H1 (cell line): ENCODE data around the gene PLA2G1B. TPM values are rescaled to one million over a fixed set of nuclear protein-coding genes. Genes with fewer than 3 reads are reported as not detected.

ENCODE experiments used
- CTCF ChIA-PET: fragments of 300-600 bp; sonication (Branson Sonifier 250); formaldehyde crosslinking; loops from one replicate; lab custom pipeline; 2021; ENCODE audit not compliant: partially characterized antibody; lab: Charles Lee
- POLR2A ChIA-PET: fragments of 300-600 bp; sonication (Branson Sonifier 250); formaldehyde crosslinking; loops from one replicate; lab custom pipeline; 2021; ENCODE audit warnings: inconsistent platforms; ENCODE audit not compliant: partially characterized antibody; lab: Charles Lee
- DNase-seq, 2 experiments: peaks; one replicate each; pipeline versions ENCODE4 v3.0.0 to v3.0.0-alpha.2; 2010 to 2022; ENCODE audit warnings: low spot score in 2 of 2, low read depth in 1 of 2, mixed read lengths in 1 of 2
- FAIRE-seq: peaks from 2 replicates; lab custom pipeline; 2011; peaks lifted over from hg19 to GRCh38; lab: Jason Lieb, UNC
- H2AFZ ChIP-seq: 2 replicates; pipeline ENCODE4 v1.8.1; 2012; ENCODE audit warnings: low read length, inconsistent platforms
- H2AK5ac ChIP-seq: 2 replicates; pipeline ENCODE4 v1.6.1; 2013; ENCODE audit warnings: low read depth, low read length
- H2BK120ac ChIP-seq: replicated peaks from 2 replicates; pipeline ENCODE3; 2013; ENCODE audit warnings: low read depth, low read length, inconsistent platforms
- H2BK12ac ChIP-seq: 2 replicates; pipeline ENCODE4 v1.6.1; 2013; ENCODE audit warnings: low read depth, low read length
- H2BK15ac ChIP-seq: 2 replicates; pipeline ENCODE4 v1.6.1; 2013; ENCODE audit warnings: low read length
- H2BK20ac ChIP-seq: 2 replicates; pipeline ENCODE4 v1.6.1; 2013; ENCODE audit warnings: low read length
- H2BK5ac ChIP-seq: 2 replicates; pipeline ENCODE4 v1.6.1; 2013; ENCODE audit warnings: low read depth, low read length
- H3K14ac ChIP-seq: 2 replicates; pipeline ENCODE4 v1.6.1; 2013; ENCODE audit warnings: inconsistent platforms; ENCODE audit not compliant: insufficient read length
- H3K18ac ChIP-seq: 2 replicates; pipeline ENCODE4 v1.6.1; 2013; ENCODE audit warnings: low read length; ENCODE audit errors: extremely low read depth
- H3K23ac ChIP-seq: 2 replicates; pipeline ENCODE4 v1.6.1; 2013; ENCODE audit warnings: inconsistent platforms; ENCODE audit not compliant: insufficient read length
- H3K23me2 ChIP-seq: 2 replicates; pipeline ENCODE4 v1.6.1; 2013; ENCODE audit warnings: low read depth, low read length
- H3K27ac ChIP-seq: 2 replicates; pipeline ENCODE4 v1.6.1; 2011; ENCODE audit warnings: low read depth, low read length, inconsistent platforms
- H3K27me3 ChIP-seq, 4 experiments: replicated peaks in 1 of 4; 1 replicate in 1 of 4; 2 replicates in 3 of 4; pipeline versions ENCODE4 v1.6.1 to v1.8.1; 2011 to 2013; ENCODE audit warnings: low read length in 3 of 4, mild to moderate bottlenecking in 3 of 4, inconsistent platforms in 2 of 4, mixed read lengths in 2 of 4, moderate library complexity in 1 of 4; ENCODE audit not compliant: control insufficient read depth in 3 of 4, insufficient read depth in 3 of 4; ENCODE audit errors: extremely low read depth in 1 of 4
- H3K36me3 ChIP-seq, 4 experiments: 2 replicates each; pipeline versions ENCODE4 v1.6.1 to v1.8.1; 2011 to 2013; ENCODE audit warnings: mild to moderate bottlenecking in 4 of 4, low read length in 3 of 4, moderate library complexity in 2 of 4, control low read depth in 1 of 4, inconsistent platforms in 1 of 4; ENCODE audit not compliant: insufficient read depth in 4 of 4, control insufficient read depth in 2 of 4
- H3K4ac ChIP-seq: replicated peaks from 2 replicates; pipeline ENCODE3; 2013; ENCODE audit warnings: low read length, low read depth, mixed read lengths, inconsistent platforms; ENCODE audit not compliant: insufficient read length
- H3K4me1 ChIP-seq, 4 experiments: replicated peaks in 1 of 4; 1 replicate in 1 of 4; 2 replicates in 3 of 4; pipeline versions ENCODE4 v1.6.1 to v1.8.1; 2011 to 2013; ENCODE audit warnings: low read length in 3 of 4, inconsistent platforms in 2 of 4, mixed read lengths in 1 of 4; ENCODE audit not compliant: insufficient read depth in 4 of 4, control insufficient read depth in 3 of 4
- H3K4me2 ChIP-seq, 2 experiments: 2 replicates each; pipeline versions ENCODE4 v1.6.1 to v1.8.1; 2011 to 2013; ENCODE audit warnings: low read depth in 2 of 2, low read length in 2 of 2, control low read depth in 1 of 2, inconsistent platforms in 1 of 2, mild to moderate bottlenecking in 1 of 2; ENCODE audit not compliant: insufficient read depth in 1 of 2
- H3K4me3 ChIP-seq, 4 experiments: fragments of 200-600, 300-600 bp in 1 of 4; sonication (generic), shearing (Covaris generic), sonication (Bioruptor Twin) in 1 of 4; 2 replicates each; pipeline versions ENCODE4 v1.5.1 to v1.8.1; 2011 to 2016; ENCODE audit warnings: low read length in 4 of 4, low read depth in 3 of 4, control low read depth in 2 of 4, inconsistent platforms in 2 of 4, mild to moderate bottlenecking in 2 of 4, mixed read lengths in 1 of 4, moderate library complexity in 1 of 4; ENCODE audit not compliant: insufficient read depth in 2 of 4; ENCODE audit errors: extremely low read depth in 1 of 4
- H3K56ac ChIP-seq: replicated peaks from 2 replicates; pipeline ENCODE3; 2013; ENCODE audit warnings: low read depth, mild to moderate bottlenecking, mixed read lengths, low read length, inconsistent platforms; ENCODE audit not compliant: insufficient read length
- H3K79me1 ChIP-seq: 2 replicates; pipeline ENCODE4 v1.6.1; 2013; ENCODE audit warnings: low read depth, low read length, control low read depth
- H3K79me2 ChIP-seq, 2 experiments: 2 replicates each; pipeline versions ENCODE4 v1.6.1 to v1.8.1; 2012 to 2013; ENCODE audit warnings: low read length in 2 of 2, mild to moderate bottlenecking in 2 of 2, inconsistent platforms in 1 of 2; ENCODE audit not compliant: insufficient read depth in 2 of 2, control insufficient read depth in 1 of 2
- H3K9ac ChIP-seq, 4 experiments: replicated peaks in 1 of 4; 1 replicate in 1 of 4; 2 replicates in 3 of 4; pipeline versions ENCODE4 v1.6.1 to v1.8.1; 2011 to 2013; ENCODE audit warnings: low read depth in 3 of 4, low read length in 3 of 4, control low read depth in 2 of 4, mild to moderate bottlenecking in 2 of 4, moderate library complexity in 2 of 4, inconsistent platforms in 1 of 4; ENCODE audit errors: extremely low read depth in 1 of 4
- H3K9me3 ChIP-seq, 2 experiments: 2 replicates each; pipeline versions ENCODE4 v1.6.1 to v1.8.1; 2012 to 2013; ENCODE audit warnings: mild to moderate bottlenecking in 2 of 2, moderate library complexity in 2 of 2, control low read depth in 1 of 2, inconsistent platforms in 1 of 2, low read depth in 1 of 2, low read length in 1 of 2, mixed read lengths in 1 of 2; ENCODE audit not compliant: insufficient read depth in 2 of 2
- H4K20me1 ChIP-seq, 2 experiments: replicated peaks in 1 of 2; 2 replicates each; pipeline versions ENCODE3 to v1.8.1; 2011 to 2013; ENCODE audit warnings: inconsistent platforms in 2 of 2, low read length in 2 of 2, mild to moderate bottlenecking in 1 of 2; ENCODE audit not compliant: insufficient read depth in 2 of 2, control insufficient read depth in 1 of 2
- H4K5ac ChIP-seq: 2 replicates; pipeline ENCODE4 v1.6.1; 2013; ENCODE audit warnings: low read length, low read depth, mixed read lengths, inconsistent platforms; ENCODE audit not compliant: insufficient read length
- H4K8ac ChIP-seq: 2 replicates; pipeline ENCODE4 v1.8.0; 2013; ENCODE audit warnings: mild to moderate bottlenecking, moderate library complexity, low read length, inconsistent platforms; ENCODE audit not compliant: insufficient read depth; ENCODE audit errors: extremely low read depth
- H4K91ac ChIP-seq: replicated peaks from 2 replicates; pipeline ENCODE3; 2013; ENCODE audit warnings: low read length, mixed read lengths, inconsistent platforms; ENCODE audit not compliant: insufficient read length
- CBX5 ChIP-seq: fragments of 300-800, 300-1000 bp; sonication (generic); IDR thresholded peaks from 2 replicates; pipeline ENCODE4 v1.7.1; 2016; ENCODE audit warnings: antibody characterized with exemption, low read length, low read depth
- GABPA ChIP-seq: IDR thresholded peaks from 2 replicates; pipeline ENCODE4 v1.6.1; 2011; ENCODE audit warnings: mild to moderate bottlenecking, low read length, moderate library complexity, borderline replicate concordance; ENCODE audit not compliant: insufficient read depth
- MAX ChIP-seq: IDR thresholded peaks from 2 replicates; pipeline ENCODE4 v1.6.1; 2012; ENCODE audit warnings: inconsistent platforms
- RFX5 ChIP-seq: IDR thresholded peaks from 2 replicates; pipeline ENCODE4 v1.6.1; 2011; ENCODE audit warnings: low read depth, low read length, improper control_type of control experiment, borderline replicate concordance
- SIX5 ChIP-seq: IDR thresholded peaks from 2 replicates; pipeline ENCODE4 v1.6.1; 2011; ENCODE audit warnings: mild to moderate bottlenecking, low read depth, low read length
- SRF ChIP-seq: IDR thresholded peaks from 2 replicates; pipeline ENCODE4 v1.6.1; 2011; ENCODE audit warnings: mild to moderate bottlenecking, low read depth, low read length, moderate library complexity
- TBP ChIP-seq: IDR thresholded peaks from 2 replicates; pipeline ENCODE4 v1.6.1; 2011; ENCODE audit warnings: low read depth, low read length, improper control_type of control experiment
- WGBS, 2 experiments: shearing (Covaris generic) in 1 of 2; methylation state at CpG; one replicate each; pipeline versions ENCODE4 v1.1.6 to v1.1.7; 2013 to 2015; ENCODE audit warnings: low lambda C conversion rate in 2 of 2, mixed read lengths in 2 of 2, inconsistent platforms in 1 of 2, low coverage in 1 of 2, missing lambda C conversion rate in 1 of 2; ENCODE audit not compliant: insufficient replicate concordance in 2 of 2, insufficient coverage in 1 of 2, insufficient read length in 1 of 2; ENCODE audit errors: extremely low coverage in 1 of 2, missing lambda C conversion rate in 1 of 2; 5-methylcytosine and 5-hydroxymethylcytosine counted together
- polyA plus RNA-seq, 7 experiments: library from polyadenylated mRNA; depleted of rRNA in 3 of 7; stranded (reverse) in 5 of 7; unstranded in 2 of 7; fragments of >200 nt in 5 of 7; fragments of 200-250 nt in 2 of 7; gene quantifications; 1 replicate in 5 of 7; 2 replicates in 1 of 7; 4 replicates in 1 of 7; pipeline versions ENCODE4 v1.2.1 to v1.2.3, GENCODE V29; 2011 to 2013; ENCODE audit warnings: missing spikeins in 2 of 7, mixed read lengths in 2 of 7
- total RNA-seq: library from RNA; stranded (reverse); fragmentation: NEBNext Ultra II Directional; extraction: Animal tissue kit (Norgen Biotek cat#: 25700); gene quantifications from 2 replicates; pipeline ENCODE4 v1.2.1, GENCODE V29; 2021
- TF ChIP-seq, protein P1 (sequence below): IDR thresholded peaks from 2 replicates; pipeline ENCODE4 v1.6.1; 2011; ENCODE audit warnings: low read length, improper control_type of control experiment

The PLA2G1B gene
- total and polyA plus RNA-seq, 2 of the 8 experiments (the other 6 are each of a cell fraction or from before 2014, with no cell fraction given), result not detected

DNA sequence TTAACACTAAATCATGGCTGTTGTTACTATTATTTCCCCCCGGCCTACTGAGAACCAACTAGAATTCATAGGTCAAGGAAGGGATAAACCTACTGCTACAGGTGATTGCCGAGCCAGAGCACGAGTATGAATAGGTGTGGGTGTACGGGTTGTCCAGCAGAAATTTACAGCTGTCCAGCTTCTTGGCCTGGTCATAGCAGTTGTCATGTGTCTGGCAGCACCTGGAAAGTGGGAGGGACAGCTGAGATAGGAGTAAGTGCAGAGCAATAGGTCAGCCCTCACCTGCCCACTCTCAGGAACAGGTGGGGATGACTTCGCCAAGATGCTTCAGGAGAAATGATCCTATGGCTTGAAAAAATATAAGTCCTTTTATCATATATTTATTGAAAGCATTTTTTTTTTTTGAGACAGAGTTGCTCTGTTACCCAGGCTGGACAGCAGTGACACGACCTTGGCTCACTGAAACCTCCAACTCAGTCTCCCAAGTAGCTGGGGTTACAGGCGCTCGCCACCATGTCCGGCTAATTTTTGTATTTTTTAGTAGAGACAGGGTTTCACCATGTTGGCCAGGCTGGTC lies 2.6 kb downstream of the PLA2G1B start:
- Histone ChIP-seq H2BK15ac (no peak overlapping the region), H4K5ac (no peak overlapping the region), H3K23me2 (no peaks in the 10 kb centered on the region), H3K56ac (no peak overlapping the region), H3K79me2 (no peaks in the 10 kb centered on the region), H3K4me2 (no peak overlapping the region), H2BK12ac (no peak overlapping the region), H4K91ac (no peak overlapping the region), H3K27ac (no peak overlapping the region), H3K18ac (no peak overlapping the region), H4K8ac (no peak overlapping the region), H3K79me1 (no peaks in the 10 kb centered on the region), H2BK5ac (no peak overlapping the region), H2AFZ (no peak overlapping the region), H3K4me1 (peaks cover 0 to 1% (median 0%) of the 10 kb centered on the region in 4 experiments; a peak in 1 of 7 replicates), H3K4ac (no peak overlapping the region), H3K4me3 (no peak overlapping the region), H2BK120ac (no peak overlapping the region), H3K36me3 (no peaks in the 10 kb centered on the region), H2AK5ac (no peak overlapping the region), H3K9ac (no peak overlapping the region), H4K20me1 (no peaks in the 10 kb centered on the region), H2BK20ac (no peak overlapping the region), H3K14ac (no peak overlapping the region), H3K9me3 (no peaks in the 10 kb centered on the region), H3K27me3 (no peaks in the 10 kb centered on the region), H3K23ac (no peak overlapping the region)
- ChIA-PET POLR2A (interaction anchor here (0.6 to 1.7 kb wide), 7 partner anchors 11 to 133 kb away, joined by 3 to 6 read pairs (median 3); partner anchors contain the start of genes RNU4-1 and RPLP0), CTCF (interaction anchor here (0.6 to 6.6 kb wide), 14 partner anchors 10 to 647 kb away, joined by 3 to 61 read pairs (median 4); no protein-coding TSS in a partner anchor)
- TF ChIP-seq MAX, result no peak
- TF ChIP-seq SIX5, result no peak
- TF ChIP-seq, protein P1, sequence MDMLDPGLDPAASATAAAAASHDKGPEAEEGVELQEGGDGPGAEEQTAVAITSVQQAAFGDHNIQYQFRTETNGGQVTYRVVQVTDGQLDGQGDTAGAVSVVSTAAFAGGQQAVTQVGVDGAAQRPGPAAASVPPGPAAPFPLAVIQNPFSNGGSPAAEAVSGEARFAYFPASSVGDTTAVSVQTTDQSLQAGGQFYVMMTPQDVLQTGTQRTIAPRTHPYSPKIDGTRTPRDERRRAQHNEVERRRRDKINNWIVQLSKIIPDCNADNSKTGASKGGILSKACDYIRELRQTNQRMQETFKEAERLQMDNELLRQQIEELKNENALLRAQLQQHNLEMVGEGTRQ, result no peak
- TF ChIP-seq TBP, result no peak
- no peak for TF ChIP-seq SRF
- no peak for TF ChIP-seq GABPA
- TF ChIP-seq RFX5, result no peak
- TF ChIP-seq CBX5, result no peak
- FAIRE-seq (no peak), DNase-seq (no peak)
- WGBS, 2 experiments, result 71% methylated on average over 9 of the region's 9 CpGs; no CpG with 5 or more reads in 1 of the 2 experiments
